Vagina (tissue), 2 donors: ENCODE measurements around the gene STRADA.

Experiments used
- POLR2AphosphoS5 ChIP-seq, 2 donors: sonication (generic); formaldehyde crosslinking; IDR thresholded peaks; one replicate each; pipeline ENCODE4 v1.9.0; 2017; ENCODE audit warnings: antibody characterized with exemption in 2 of 2, mild to moderate bottlenecking in 2 of 2, low read depth in 1 of 2; ENCODE audit not compliant: insufficient read depth in 1 of 2
- TF ChIP-seq, protein P1 (sequence below), 3 experiments: fragments of 450-650 bp in 2 of 3; fragments of 200-600 bp in 1 of 3; sonication (generic) in 1 of 3; IDR thresholded peaks; one replicate each; pipeline ENCODE4 v1.5.1; 2017 to 2019; ENCODE audit warnings: antibody characterized with exemption in 3 of 3, mild to moderate bottlenecking in 2 of 3, moderate library complexity in 2 of 3

DNA sequence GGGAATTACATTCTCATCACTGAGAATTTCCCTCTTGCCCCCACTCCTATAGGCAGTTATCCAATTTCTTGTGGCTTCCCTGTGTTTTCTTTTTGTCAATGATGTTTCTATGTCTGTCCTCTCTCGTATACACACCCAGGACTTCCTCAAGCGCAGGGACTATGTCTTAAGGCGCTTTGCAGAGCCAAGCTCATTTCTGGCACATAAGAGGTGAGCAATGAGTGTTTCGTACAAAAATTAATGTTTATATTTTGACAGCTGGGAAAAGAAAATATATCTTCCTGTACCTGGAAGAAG is 33.3 kb upstream of the STRADA start:
- TF ChIP-seq, protein P1, sequence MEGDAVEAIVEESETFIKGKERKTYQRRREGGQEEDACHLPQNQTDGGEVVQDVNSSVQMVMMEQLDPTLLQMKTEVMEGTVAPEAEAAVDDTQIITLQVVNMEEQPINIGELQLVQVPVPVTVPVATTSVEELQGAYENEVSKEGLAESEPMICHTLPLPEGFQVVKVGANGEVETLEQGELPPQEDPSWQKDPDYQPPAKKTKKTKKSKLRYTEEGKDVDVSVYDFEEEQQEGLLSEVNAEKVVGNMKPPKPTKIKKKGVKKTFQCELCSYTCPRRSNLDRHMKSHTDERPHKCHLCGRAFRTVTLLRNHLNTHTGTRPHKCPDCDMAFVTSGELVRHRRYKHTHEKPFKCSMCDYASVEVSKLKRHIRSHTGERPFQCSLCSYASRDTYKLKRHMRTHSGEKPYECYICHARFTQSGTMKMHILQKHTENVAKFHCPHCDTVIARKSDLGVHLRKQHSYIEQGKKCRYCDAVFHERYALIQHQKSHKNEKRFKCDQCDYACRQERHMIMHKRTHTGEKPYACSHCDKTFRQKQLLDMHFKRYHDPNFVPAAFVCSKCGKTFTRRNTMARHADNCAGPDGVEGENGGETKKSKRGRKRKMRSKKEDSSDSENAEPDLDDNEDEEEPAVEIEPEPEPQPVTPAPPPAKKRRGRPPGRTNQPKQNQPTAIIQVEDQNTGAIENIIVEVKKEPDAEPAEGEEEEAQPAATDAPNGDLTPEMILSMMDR (IDR thresholded peaks at IDR 0.05) = no peak
- no peak for TF ChIP-seq POLR2AphosphoS5 (IDR thresholded peaks at IDR 0.05; ENCODE audit: insufficient read depth in 1 of 2, low read depth in 1 of 2)
